Gastrocnemius medialis (tissue), 4 donors: ENCODE results near the gene CAPRIN1. TPM values are rescaled to one million over a fixed set of nuclear protein-coding genes. Genes with fewer than 3 reads are reported as not detected.
A peak's percentile ranks its signal among the peaks of the same experiment; 100 is the strongest.

Experiments
- ATAC-seq, 2 donors: fragments of 150-250 bp; one replicate each; pipeline ENCODE4 v1.9.1; 2016
- DNase-seq, 2 donors: peaks; one replicate each; pipeline ENCODE4 v3.0.0-alpha.2; 2019
- H3K27ac ChIP-seq, 4 donors: fragments of 200-600 bp; sonication (generic); 1 replicate in 1 of 4; 2 replicates in 3 of 4; pipeline ENCODE4 v1.5.1; 2016 to 2018; ENCODE audit warnings: mild to moderate bottlenecking in 2 of 4, moderate library complexity in 1 of 4
- H3K27me3 ChIP-seq, 3 donors: fragments of 200-600 bp; sonication (generic) in 2 of 3; 1 replicate in 1 of 3; 2 replicates in 2 of 3; pipeline versions ENCODE4 v1.5.1 to v1.6.0; 2016 to 2019; ENCODE audit warnings: mild to moderate bottlenecking in 1 of 3, moderate library complexity in 1 of 3
- H3K36me3 ChIP-seq, 2 donors: fragments of 200-600 bp; sonication (generic) in 1 of 2; one replicate each; pipeline ENCODE4 v1.5.1; 2017 to 2018
- H3K4me1 ChIP-seq, 2 donors: fragments of 200-600 bp; sonication (generic) in 1 of 2; one replicate each; pipeline ENCODE4 v1.5.1; 2016 to 2017; ENCODE audit warnings: mild to moderate bottlenecking in 2 of 2
- H3K4me3 ChIP-seq, 4 donors: fragments of 200-600 bp; sonication (generic) in 3 of 4; 1 replicate in 1 of 4; 2 replicates in 3 of 4; pipeline ENCODE4 v1.5.1; 2016 to 2019; ENCODE audit warnings: mild to moderate bottlenecking in 2 of 4
- H3K9me3 ChIP-seq, 3 donors: fragments of 200-600 bp; sonication (generic) in 2 of 3; 1 replicate in 1 of 3; 2 replicates in 2 of 3; pipeline ENCODE4 v1.5.1; 2016 to 2019
- POLR2A ChIP-seq, 2 donors: fragments of 450-650 bp; IDR thresholded peaks; one replicate each; pipeline ENCODE4 v1.6.1; 2017; ENCODE audit warnings: antibody characterized with exemption in 2 of 2, mild to moderate bottlenecking in 2 of 2, moderate library complexity in 2 of 2
- in situ Hi-C, 4 donors: fragments of 200-750 bp; cut with MboI; loops; one replicate each; pipeline versions ENCODE4 v1.15.0 to v1.8.0; 2017; ENCODE audit warnings: low sequenced_read_pairs in 4 of 4
- intact Hi-C: fragments of 100-400 bp; cut with DNase I; formaldehyde crosslinking; loops from one replicate; pipeline ENCODE4 v1.15.1; 2023; ENCODE audit warnings: low total_unique reads
- total RNA-seq, 4 donors: library from RNA; depleted of rRNA; stranded (reverse); fragments of >200 nt; gene quantifications; one replicate each; pipeline versions ENCODE4 v1.1.0 to v1.2.3, GENCODE V29; 2016
- TF ChIP-seq, protein P1 (sequence below), 5 experiments: fragments of 450-650 bp in 3 of 5; fragments of 200-600 bp in 2 of 5; sonication (generic) in 2 of 5; IDR thresholded peaks in 4 of 5; conservative IDR thresholded peaks in 1 of 5; 1 replicate in 4 of 5; 2 replicates in 1 of 5; pipeline ENCODE4 v1.5.1; 2016 to 2019; ENCODE audit warnings: antibody characterized with exemption in 5 of 5, mild to moderate bottlenecking in 3 of 5, moderate library complexity in 3 of 5

CAPRIN1 gene
- total RNA-seq, 4 donors from 2014 or later: 70.9 to 82.2 (median 79.4) TPM

DNA sequence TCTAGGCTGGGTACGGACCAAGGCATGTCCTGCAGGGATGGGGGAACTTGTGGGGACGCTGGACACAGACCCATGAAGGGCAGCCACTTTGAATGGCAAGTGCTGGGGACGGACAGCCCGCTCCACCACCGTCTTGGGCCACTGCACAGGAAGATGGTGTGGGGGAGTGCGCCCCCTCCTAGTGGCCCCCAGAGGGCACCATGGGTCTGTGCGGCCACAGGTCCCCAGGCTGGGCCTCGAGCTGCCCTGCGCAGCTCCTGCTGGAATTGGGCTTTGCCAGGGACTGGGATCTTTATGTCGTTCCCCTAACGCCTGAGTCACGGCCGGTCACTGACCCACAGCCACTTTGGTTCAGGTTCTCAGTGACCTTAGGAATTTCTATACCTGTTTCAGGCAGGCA lies 98.3 kb downstream of the CAPRIN1 start:
- no peak for TF ChIP-seq POLR2A (IDR thresholded peaks at IDR 0.05)
- TF ChIP-seq, protein P1, sequence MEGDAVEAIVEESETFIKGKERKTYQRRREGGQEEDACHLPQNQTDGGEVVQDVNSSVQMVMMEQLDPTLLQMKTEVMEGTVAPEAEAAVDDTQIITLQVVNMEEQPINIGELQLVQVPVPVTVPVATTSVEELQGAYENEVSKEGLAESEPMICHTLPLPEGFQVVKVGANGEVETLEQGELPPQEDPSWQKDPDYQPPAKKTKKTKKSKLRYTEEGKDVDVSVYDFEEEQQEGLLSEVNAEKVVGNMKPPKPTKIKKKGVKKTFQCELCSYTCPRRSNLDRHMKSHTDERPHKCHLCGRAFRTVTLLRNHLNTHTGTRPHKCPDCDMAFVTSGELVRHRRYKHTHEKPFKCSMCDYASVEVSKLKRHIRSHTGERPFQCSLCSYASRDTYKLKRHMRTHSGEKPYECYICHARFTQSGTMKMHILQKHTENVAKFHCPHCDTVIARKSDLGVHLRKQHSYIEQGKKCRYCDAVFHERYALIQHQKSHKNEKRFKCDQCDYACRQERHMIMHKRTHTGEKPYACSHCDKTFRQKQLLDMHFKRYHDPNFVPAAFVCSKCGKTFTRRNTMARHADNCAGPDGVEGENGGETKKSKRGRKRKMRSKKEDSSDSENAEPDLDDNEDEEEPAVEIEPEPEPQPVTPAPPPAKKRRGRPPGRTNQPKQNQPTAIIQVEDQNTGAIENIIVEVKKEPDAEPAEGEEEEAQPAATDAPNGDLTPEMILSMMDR (IDR thresholded peaks at IDR 0.05 in 4 of 5, conservative IDR thresholded peaks at IDR 0.05 in 1 of 5): peak in 3 of 5 experiments; percentile 34 to 54 (median 49)
- ATAC-seq (no peak), DNase-seq (no peak)
- H3K4me1 ChIP-seq: no peaks in the 10 kb centered on the region
- H3K4me3 ChIP-seq: no peak overlapping the region
- no peaks in the 10 kb centered on the region for H3K9me3 ChIP-seq
- no peak overlapping the region for H3K27ac ChIP-seq
- in situ Hi-C loops (loop anchor here in 2 of 4 donors (25.0 kb wide), 1 partner anchor 338 kb away; no protein-coding TSS in a partner anchor), intact Hi-C loops (no loop called here)
- peaks cover 0 to 63% of the 10 kb centered on the region in 2 donors for H3K36me3 ChIP-seq
- H3K27me3 ChIP-seq: no peaks in the 10 kb centered on the region

DNA sequence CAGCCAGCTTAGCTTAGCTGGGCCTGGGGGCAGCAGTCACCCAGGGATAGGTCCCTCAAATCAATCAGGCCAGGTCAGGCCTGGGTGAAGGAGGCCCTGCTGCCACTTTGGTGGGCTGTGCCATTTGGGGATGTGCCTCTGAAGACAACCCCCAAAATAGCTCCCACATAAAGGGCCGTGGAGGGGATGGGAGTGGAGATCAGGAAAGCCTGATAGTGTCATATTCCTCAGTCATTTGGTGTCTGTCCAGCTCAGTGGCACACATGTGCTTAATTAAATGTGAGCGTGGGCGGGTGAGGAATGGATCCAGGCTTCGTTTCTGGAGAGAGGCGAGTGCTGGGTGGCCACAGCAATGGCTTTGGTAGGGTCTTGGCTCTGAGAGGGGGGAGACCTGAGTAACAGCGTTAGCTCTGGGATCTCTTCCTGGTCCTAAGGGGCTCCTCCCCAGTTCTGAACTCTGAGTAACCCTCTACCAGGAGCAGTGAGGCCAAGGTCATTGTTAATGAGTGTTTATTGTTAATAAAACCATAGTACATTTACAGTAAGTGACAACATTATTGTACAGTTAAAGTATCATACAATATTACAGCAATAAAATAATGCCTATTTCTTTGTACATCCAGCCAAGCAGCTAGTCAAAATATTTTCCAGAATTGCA lies 99.1 kb downstream of the CAPRIN1 start:
- H3K27ac ChIP-seq: no peak overlapping the region
- TF ChIP-seq, protein P1 (IDR thresholded peaks at IDR 0.05 in 4 of 5, conservative IDR thresholded peaks at IDR 0.05 in 1 of 5): no peak
- no peak for TF ChIP-seq POLR2A (IDR thresholded peaks at IDR 0.05)
- H3K36me3 ChIP-seq: peaks cover 0 to 55% of the 10 kb centered on the region in 2 donors
- no peak for ATAC-seq
- no peaks in the 10 kb centered on the region for H3K9me3 ChIP-seq
- in situ Hi-C loops: loop anchor here in 2 of 4 donors (25.0 kb wide), 1 partner anchor 337 kb away; no protein-coding TSS in a partner anchor
- H3K4me3 ChIP-seq: no peak overlapping the region
- no peaks in the 10 kb centered on the region for H3K4me1 ChIP-seq
- intact Hi-C loops: no loop called here
- no peaks in the 10 kb centered on the region for H3K27me3 ChIP-seq
- no peak for DNase-seq

Other genes starting within 250 kb of the CAPRIN1 start
- 10 to 100 TPM in 3 of 4 donors, 1 to 10 TPM in 1; 5.3 to 41.9 (median 19.2) TPM for gene LMO2, start 159.7 kb upstream of the CAPRIN1 start, total RNA-seq
- 10 to 100 TPM; 17.2 to 27.7 (median 19.4) TPM for gene NAT10, start 53.9 kb downstream of the CAPRIN1 start, total RNA-seq